ENCODE results near the gene VANGL2. TPM values are rescaled to one million over a fixed set of nuclear protein-coding genes. Genes with fewer than 3 reads are reported as not detected.

Gene VANGL2
- total and polyA plus RNA-seq, 9 donors: 5.6 to 18.4 (median 9.7) TPM

DNA sequence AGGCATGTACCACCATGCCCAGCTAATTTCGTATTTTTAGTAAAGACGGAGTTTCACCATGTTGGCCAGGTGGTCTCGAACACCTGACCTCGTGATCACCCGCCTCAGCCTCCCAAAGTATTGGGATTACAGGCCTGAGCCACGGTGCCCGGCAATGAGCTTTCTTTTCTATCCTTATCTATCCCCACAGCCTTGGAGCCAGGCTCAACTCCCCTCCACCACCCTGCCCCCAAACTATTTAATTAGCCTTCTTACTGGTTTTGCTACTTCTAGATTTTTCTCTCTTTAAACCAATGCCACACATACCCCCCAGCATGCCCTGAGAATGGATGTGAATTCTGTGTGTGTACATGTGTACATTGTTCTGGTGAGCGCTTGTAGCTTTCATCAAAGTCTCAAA is 5.7 kb upstream of the VANGL2 start:
- no peaks in the 10 kb centered on the region for H3K4me1 ChIP-seq (ENCODE audit: insufficient read depth)
- DNase-seq: no peak
- WGBS, 3 donors: 85 to 91% (median 91%) methylated on average over 8 of the region's 8 CpGs
- H3K36me3 ChIP-seq: no peaks in the 10 kb centered on the region
- H3K27me3 ChIP-seq: no peaks in the 10 kb centered on the region
- H3K27ac ChIP-seq: no peak overlapping the region
- no peak overlapping the region for H3K4me3 ChIP-seq
- intact Hi-C loops (cut with DNase I): no loop called here
- TF ChIP-seq, protein P1, sequence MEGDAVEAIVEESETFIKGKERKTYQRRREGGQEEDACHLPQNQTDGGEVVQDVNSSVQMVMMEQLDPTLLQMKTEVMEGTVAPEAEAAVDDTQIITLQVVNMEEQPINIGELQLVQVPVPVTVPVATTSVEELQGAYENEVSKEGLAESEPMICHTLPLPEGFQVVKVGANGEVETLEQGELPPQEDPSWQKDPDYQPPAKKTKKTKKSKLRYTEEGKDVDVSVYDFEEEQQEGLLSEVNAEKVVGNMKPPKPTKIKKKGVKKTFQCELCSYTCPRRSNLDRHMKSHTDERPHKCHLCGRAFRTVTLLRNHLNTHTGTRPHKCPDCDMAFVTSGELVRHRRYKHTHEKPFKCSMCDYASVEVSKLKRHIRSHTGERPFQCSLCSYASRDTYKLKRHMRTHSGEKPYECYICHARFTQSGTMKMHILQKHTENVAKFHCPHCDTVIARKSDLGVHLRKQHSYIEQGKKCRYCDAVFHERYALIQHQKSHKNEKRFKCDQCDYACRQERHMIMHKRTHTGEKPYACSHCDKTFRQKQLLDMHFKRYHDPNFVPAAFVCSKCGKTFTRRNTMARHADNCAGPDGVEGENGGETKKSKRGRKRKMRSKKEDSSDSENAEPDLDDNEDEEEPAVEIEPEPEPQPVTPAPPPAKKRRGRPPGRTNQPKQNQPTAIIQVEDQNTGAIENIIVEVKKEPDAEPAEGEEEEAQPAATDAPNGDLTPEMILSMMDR (IDR thresholded peaks at IDR 0.05): no peak
- no peaks in the 10 kb centered on the region for H3K9me3 ChIP-seq

DNA sequence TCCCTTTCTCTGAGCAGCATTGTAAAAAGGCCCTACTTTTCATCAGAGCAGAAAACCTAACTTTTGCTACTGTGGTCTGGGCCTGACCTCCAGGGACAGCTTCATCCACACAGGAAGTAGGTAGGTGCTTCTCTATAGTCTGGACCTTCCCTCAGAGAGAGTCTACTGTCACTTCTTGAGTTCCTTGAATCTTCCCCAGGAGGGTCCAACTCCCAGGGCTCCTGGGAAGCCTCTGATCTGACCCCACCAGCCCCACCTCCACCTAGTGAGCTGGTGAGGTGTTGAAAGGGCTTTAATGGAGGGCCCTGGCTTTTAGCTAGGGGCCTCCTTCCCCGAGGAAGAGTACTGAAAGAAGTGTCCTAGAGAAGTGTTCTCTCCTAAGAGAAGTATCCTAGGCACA is 2.7 kb upstream of the VANGL2 start:
- H3K27me3 ChIP-seq: no peaks in the 10 kb centered on the region
- intact Hi-C loops (cut with DNase I): no loop called here
- TF ChIP-seq POLR2A (IDR thresholded peaks at IDR 0.05): no peak
- TF ChIP-seq, protein P1 (IDR thresholded peaks at IDR 0.05): no peak
- TF ChIP-seq EP300 (IDR thresholded peaks at IDR 0.05): no peak

DNA sequence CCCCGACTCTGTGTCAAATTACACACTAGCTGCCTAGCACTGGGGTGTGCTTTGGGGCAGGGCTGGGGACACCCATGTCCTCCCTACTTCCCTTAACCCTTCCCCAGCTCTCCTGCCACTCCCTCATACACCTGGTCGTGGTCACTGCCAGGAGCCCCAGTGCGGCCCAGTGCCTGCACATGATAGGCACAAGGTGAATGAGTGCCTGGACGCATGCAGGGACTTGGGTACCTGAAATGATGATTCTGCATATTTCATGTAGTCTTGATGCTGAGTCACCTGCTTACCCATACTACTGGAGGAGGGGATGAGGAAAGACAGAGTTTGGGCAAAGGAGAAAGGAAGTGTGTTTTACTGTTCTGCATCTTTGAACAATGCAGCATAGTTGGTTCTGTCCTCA is 1.5 kb upstream of the VANGL2 start:
- WGBS, 3 donors: 69 to 80% (median 78%) methylated on average over 4 of the region's 4 CpGs
- TF ChIP-seq EP300 (IDR thresholded peaks at IDR 0.05) (no peak), POLR2A (IDR thresholded peaks at IDR 0.05) (no peak)
- TF ChIP-seq, protein P1 (IDR thresholded peaks at IDR 0.05): no peak
- intact Hi-C loops (cut with DNase I): no loop called here
- Histone ChIP-seq H3K36me3 (no peaks in the 10 kb centered on the region), H3K27me3 (no peaks in the 10 kb centered on the region), H3K4me1 (ENCODE audit: insufficient read depth) (peaks cover 10% of the 10 kb centered on the region), H3K4me3 (no peak overlapping the region), H3K27ac (no peak overlapping the region), H3K9me3 (no peaks in the 10 kb centered on the region)
- no peak for DNase-seq

More for the DNA sequence above, 2.7 kb upstream of the VANGL2 start:
- Histone ChIP-seq H3K4me1 (ENCODE audit: insufficient read depth) (peaks cover 10% of the 10 kb centered on the region), H3K36me3 (no peaks in the 10 kb centered on the region), H3K9me3 (no peaks in the 10 kb centered on the region), H3K27ac (no peak overlapping the region), H3K4me3 (no peak overlapping the region)
- no peak for DNase-seq
- 33 to 54% (median 38%) methylated on average over 1 of the region's 1 CpG for WGBS, 3 donors

GRCh38 chr1:160399544-160400222 is 681 bp upstream of the VANGL2 start:
- H3K27me3 ChIP-seq: no peaks in the 10 kb centered on the region
- 24 to 30% (median 26%) methylated on average over 17 of the region's 17 CpGs for WGBS, 3 donors
- TF ChIP-seq, protein P1 (IDR thresholded peaks at IDR 0.05): no peak
- no peak for TF ChIP-seq EP300 (IDR thresholded peaks at IDR 0.05)
- TF ChIP-seq POLR2A (IDR thresholded peaks at IDR 0.05): no peak
- DNase-seq: no peak
- peaks cover 10% of the 10 kb centered on the region for H3K4me1 ChIP-seq (ENCODE audit: insufficient read depth)
- peak overlapping the region; percentile 84 for H3K4me3 ChIP-seq
- no peaks in the 10 kb centered on the region for H3K9me3 ChIP-seq
- peak overlapping the region in 1 of 2 donors; percentile 85 for H3K27ac ChIP-seq
- H3K36me3 ChIP-seq: no peaks in the 10 kb centered on the region
- intact Hi-C loops (cut with DNase I): no loop called here

All from ovary (tissue), 9 donors.